CD4-positive, CD25-positive, alpha-beta regulatory T cell (primary cell): ENCODE measurements around the gene GPR68. TPM values are rescaled to one million over a fixed set of nuclear protein-coding genes. Genes with fewer than 3 reads are reported as not detected.

Source experiments
- ATAC-seq, 2 donors: fragments of 150-1000 bp; cut with Tn5 transposase; one replicate each; pipeline ENCODE4 v1.10.0; 2021; ENCODE audit warnings: low read depth in 2 of 2, moderate number of reproducible peaks in 2 of 2, moderate library complexity in 1 of 2
- DNase-seq, 3 donors: peaks; one replicate each; pipeline versions ENCODE4 v3.0.0 to v3.0.0-alpha.2; 2012 to 2022; ENCODE audit warnings: mixed read lengths in 1 of 3
- H3K27ac ChIP-seq: one replicate; pipeline ENCODE4 v1.7.0; 2013; ENCODE audit warnings: mild to moderate bottlenecking, low read length; ENCODE audit not compliant: insufficient read depth, poor library complexity, severe bottlenecking
- H3K27me3 ChIP-seq: one replicate; pipeline ENCODE4 v1.7.0; 2013; ENCODE audit warnings: low read length; ENCODE audit not compliant: control insufficient read depth, insufficient read depth
- H3K36me3 ChIP-seq: one replicate; pipeline ENCODE4 v1.7.0; 2013; ENCODE audit warnings: mild to moderate bottlenecking, low read length, moderate library complexity; ENCODE audit not compliant: control insufficient read depth, insufficient read depth
- H3K4me1 ChIP-seq: 2 replicates; pipeline ENCODE4 v1.7.0; 2013; ENCODE audit warnings: mild to moderate bottlenecking, low read length; ENCODE audit not compliant: insufficient read depth, control insufficient read depth, poor library complexity, severe bottlenecking
- H3K4me3 ChIP-seq: one replicate; pipeline ENCODE4 v1.7.0; 2013; ENCODE audit warnings: low read depth, mild to moderate bottlenecking, low read length, moderate library complexity
- H3K9me3 ChIP-seq, 2 experiments: 1 replicate in 1 of 2; 2 replicates in 1 of 2; pipeline ENCODE4 v1.7.0; 2013; ENCODE audit warnings: low read length in 2 of 2, mild to moderate bottlenecking in 1 of 2, moderate library complexity in 1 of 2; ENCODE audit not compliant: control insufficient read depth in 2 of 2
- H3K27ac Mint-ChIP-seq, 3 donors: one replicate each; pipeline ENCODE4 v1.8.0; 2020 to 2022; ENCODE audit warnings: mild to moderate bottlenecking in 3 of 3, mixed read lengths in 3 of 3, moderate library complexity in 2 of 3
- H3K27me3 Mint-ChIP-seq: one replicate; pipeline ENCODE4 v1.8.0; 2022; ENCODE audit warnings: mild to moderate bottlenecking, mixed read lengths
- H3K36me3 Mint-ChIP-seq: one replicate; pipeline ENCODE4 v1.8.0; 2020; ENCODE audit warnings: mixed read lengths
- H3K4me1 Mint-ChIP-seq, 4 donors: one replicate each; pipeline ENCODE4 v1.8.0; 2020 to 2022; ENCODE audit warnings: mixed read lengths in 4 of 4, mild to moderate bottlenecking in 1 of 4
- H3K4me3 Mint-ChIP-seq, 4 donors: one replicate each; pipeline ENCODE4 v1.8.0; 2020 to 2022; ENCODE audit warnings: mild to moderate bottlenecking in 4 of 4, mixed read lengths in 4 of 4, moderate library complexity in 3 of 4
- H3K9me3 Mint-ChIP-seq, 7 donors: one replicate each; pipeline ENCODE4 v1.8.0; 2020 to 2022; ENCODE audit warnings: mixed read lengths in 7 of 7, mild to moderate bottlenecking in 3 of 7, moderate library complexity in 2 of 7
- polyA plus RNA-seq, 4 donors: library from polyadenylated mRNA; unstranded; fragments of 300-500 nt; fragmentation: Illumina TruSeq; gene quantifications; one replicate each; pipeline ENCODE4 v1.2.3, GENCODE V29; 2021
- total RNA-seq: library from RNA; stranded (reverse); gene quantifications from one replicate; pipeline ENCODE4 v1.2.3, GENCODE V29; 2022

Gene GPR68
- total and polyA plus RNA-seq, 5 donors from 2014 or later = 8.5 to 19.1 (median 12.8) TPM

DNA sequence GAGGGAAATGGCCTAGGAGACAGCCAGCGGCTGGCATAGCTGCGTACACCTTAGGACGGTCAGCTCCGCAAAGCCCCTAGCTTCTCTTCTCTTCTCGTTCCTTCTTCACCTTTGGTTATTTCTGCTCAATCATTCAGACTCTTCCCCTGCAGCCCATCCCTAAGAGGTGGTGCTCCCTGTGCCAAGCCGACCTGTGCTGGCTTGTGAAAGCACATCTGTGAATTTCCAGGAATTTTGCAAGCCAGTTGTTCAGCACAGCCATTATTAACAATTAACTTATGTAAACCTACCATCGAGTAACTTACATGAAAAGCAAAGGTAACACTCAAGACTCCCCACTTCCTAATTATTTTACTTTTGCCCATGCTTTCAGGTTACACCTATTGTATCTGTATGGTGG, 20.9 kb upstream of the GPR68 start:
- Histone ChIP-seq H3K4me3 (no peak overlapping the region), H3K9me3 (no peaks in the 10 kb centered on the region), H3K27me3 (no peaks in the 10 kb centered on the region), H3K4me1 (peaks cover 23% of the 10 kb centered on the region), H3K27ac (no peak overlapping the region), H3K36me3 (peaks cover 9% of the 10 kb centered on the region)
- Mint-ChIP-seq H3K27ac (peak overlapping the region; percentile 2 to 73 (median 56)), H3K9me3 (no peaks in the 10 kb centered on the region), H3K36me3 (peaks cover 24% of the 10 kb centered on the region), H3K4me3 (peak overlapping the region; percentile 46 to 93 (median 81)), H3K4me1 (peaks cover 7 to 56% (median 30%) of the 10 kb centered on the region in 4 donors), H3K27me3 (peaks cover 5% of the 10 kb centered on the region)
- no peak for DNase-seq
- ATAC-seq = no peak

GRCh38 chr14:91264151-91265150, 19.9 kb upstream of the GPR68 start:
- H3K4me1 ChIP-seq = peaks cover 23% of the 10 kb centered on the region
- Mint-ChIP-seq H3K27ac (peak overlapping the region in 2 of 3 donors; percentile 88 to 90), H3K36me3 (peaks cover 16% of the 10 kb centered on the region), H3K27me3 (peaks cover 5% of the 10 kb centered on the region), H3K9me3 (no peaks in the 10 kb centered on the region), H3K4me1 (peaks cover 7 to 55% (median 31%) of the 10 kb centered on the region in 4 donors), H3K4me3 (peak overlapping the region; percentile 75 to 93 (median 81))
- ATAC-seq = peak; percentile 39 to 53
- H3K4me3 ChIP-seq = no peak overlapping the region
- H3K27ac ChIP-seq = no peak overlapping the region
- no peaks in the 10 kb centered on the region for H3K27me3 ChIP-seq
- H3K9me3 ChIP-seq = no peaks in the 10 kb centered on the region
- peak in 2 of 3 donors; percentile 9 to 26 for DNase-seq
- no peaks in the 10 kb centered on the region for H3K36me3 ChIP-seq

DNA sequence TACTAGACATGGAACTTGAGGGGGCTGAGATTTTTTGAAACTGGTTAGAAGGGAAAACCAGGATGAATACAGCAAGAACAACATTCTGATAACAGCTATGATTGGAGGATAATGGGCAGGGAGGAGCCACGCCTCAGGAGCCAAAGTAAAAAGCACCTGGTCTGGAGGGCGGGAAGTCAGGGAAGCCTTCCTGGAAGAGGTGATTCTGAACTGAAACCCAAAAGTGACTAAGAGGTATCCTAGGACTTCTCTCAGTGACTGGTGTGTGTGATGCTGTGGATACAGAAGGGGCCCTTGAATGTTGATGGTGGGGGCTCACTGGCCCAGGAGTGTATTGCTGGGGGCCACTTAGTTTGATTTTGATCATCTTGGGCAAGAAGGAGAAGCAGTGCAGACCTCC, 18.8 kb upstream of the GPR68 start:
- no peaks in the 10 kb centered on the region for H3K36me3 ChIP-seq
- no peak overlapping the region for H3K27ac ChIP-seq
- Mint-ChIP-seq H3K27me3 (peaks cover 5% of the 10 kb centered on the region), H3K36me3 (peaks cover 9% of the 10 kb centered on the region), H3K4me3 (peak overlapping the region; percentile 2 to 82 (median 68)), H3K27ac (peak overlapping the region; percentile 41 to 88 (median 59)), H3K9me3 (no peaks in the 10 kb centered on the region), H3K4me1 (peaks cover 4 to 54% (median 29%) of the 10 kb centered on the region in 4 donors)
- ATAC-seq = no peak
- H3K9me3 ChIP-seq = no peaks in the 10 kb centered on the region
- DNase-seq = no peak
- peaks cover 23% of the 10 kb centered on the region for H3K4me1 ChIP-seq
- H3K4me3 ChIP-seq = no peak overlapping the region
- no peaks in the 10 kb centered on the region for H3K27me3 ChIP-seq

DNA sequence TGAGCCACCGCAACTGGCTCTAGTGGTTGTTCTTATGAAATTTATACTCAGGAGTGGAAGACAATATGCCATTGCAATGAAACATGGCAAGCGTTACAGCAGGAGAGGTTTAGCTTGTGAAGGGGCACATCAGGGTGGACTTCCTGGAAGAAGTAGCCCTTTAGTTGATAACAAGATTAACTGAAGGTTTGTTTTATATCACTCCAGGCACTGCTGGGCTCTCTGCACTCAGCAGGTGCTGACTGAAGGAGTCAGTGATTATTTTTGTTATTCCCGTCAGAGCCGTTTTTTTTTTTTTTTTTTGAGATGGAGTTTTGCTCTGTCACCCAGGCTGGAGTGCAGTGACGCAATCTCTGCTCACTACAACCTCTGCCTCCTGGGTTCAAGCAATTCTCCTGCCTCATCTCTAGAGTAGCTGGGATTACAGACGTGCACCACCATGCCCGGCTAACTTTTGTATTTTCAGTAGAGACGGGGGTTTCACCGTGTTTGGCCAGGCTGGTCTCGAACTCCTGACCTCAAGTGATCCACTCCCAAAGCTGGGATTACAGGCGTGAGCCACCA, 17.6 kb upstream of the GPR68 start:
- Histone ChIP-seq H3K27ac (no peak overlapping the region), H3K4me1 (peaks cover 32% of the 10 kb centered on the region), H3K4me3 (no peak overlapping the region), H3K27me3 (no peaks in the 10 kb centered on the region), H3K9me3 (no peaks in the 10 kb centered on the region), H3K36me3 (no peaks in the 10 kb centered on the region)
- ATAC-seq = no peak
- DNase-seq = no peak
- Mint-ChIP-seq H3K4me1 (peaks cover 6 to 58% (median 35%) of the 10 kb centered on the region in 4 donors), H3K4me3 (peak overlapping the region in 2 of 4 donors; percentile 32 to 75), H3K9me3 (no peaks in the 10 kb centered on the region), H3K27me3 (peaks cover 5% of the 10 kb centered on the region), H3K36me3 (peaks cover 3% of the 10 kb centered on the region), H3K27ac (peak overlapping the region in 2 of 3 donors; percentile 12 to 72)

GRCh38 chr14:91261115-91261514, 16.6 kb upstream of the GPR68 start:
- Mint-ChIP-seq H3K4me3 (peak overlapping the region in 3 of 4 donors; percentile 43 to 62 (median 48)), H3K27me3 (peaks cover 5% of the 10 kb centered on the region), H3K4me1 (peaks cover 6 to 62% (median 37%) of the 10 kb centered on the region in 4 donors), H3K36me3 (peaks cover 3% of the 10 kb centered on the region), H3K27ac (peak overlapping the region in 2 of 3 donors; percentile 12 to 72), H3K9me3 (no peaks in the 10 kb centered on the region)
- DNase-seq (no peak), ATAC-seq (no peak)
- Histone ChIP-seq H3K4me1 (peaks cover 32% of the 10 kb centered on the region), H3K27ac (no peak overlapping the region), H3K9me3 (no peaks in the 10 kb centered on the region), H3K4me3 (no peak overlapping the region), H3K36me3 (no peaks in the 10 kb centered on the region), H3K27me3 (no peaks in the 10 kb centered on the region)

- peak overlapping the region in 3 of 4 donors; percentile 42 to 70 (median 54) for H3K4me3 Mint-ChIP-seq
- peaks cover 5% of the 10 kb centered on the region for H3K27me3 Mint-ChIP-seq
- Histone ChIP-seq H3K36me3 (no peaks in the 10 kb centered on the region), H3K27me3 (no peaks in the 10 kb centered on the region), H3K27ac (no peak overlapping the region), H3K9me3 (no peaks in the 10 kb centered on the region), H3K4me1 (peaks cover 35% of the 10 kb centered on the region), H3K4me3 (no peak overlapping the region)
- no peaks in the 10 kb centered on the region for H3K9me3 Mint-ChIP-seq
- peak overlapping the region in 1 of 3 donors; percentile 23 for H3K27ac Mint-ChIP-seq
- DNase-seq (no peak), ATAC-seq (no peak)
- H3K4me1 Mint-ChIP-seq = peaks cover 15 to 66% (median 46%) of the 10 kb centered on the region in 4 donors
- H3K36me3 Mint-ChIP-seq = peaks cover 3% of the 10 kb centered on the region
Measured at GRCh38 chr14:91258876-91259275, 14.4 kb upstream of the GPR68 start.

DNA sequence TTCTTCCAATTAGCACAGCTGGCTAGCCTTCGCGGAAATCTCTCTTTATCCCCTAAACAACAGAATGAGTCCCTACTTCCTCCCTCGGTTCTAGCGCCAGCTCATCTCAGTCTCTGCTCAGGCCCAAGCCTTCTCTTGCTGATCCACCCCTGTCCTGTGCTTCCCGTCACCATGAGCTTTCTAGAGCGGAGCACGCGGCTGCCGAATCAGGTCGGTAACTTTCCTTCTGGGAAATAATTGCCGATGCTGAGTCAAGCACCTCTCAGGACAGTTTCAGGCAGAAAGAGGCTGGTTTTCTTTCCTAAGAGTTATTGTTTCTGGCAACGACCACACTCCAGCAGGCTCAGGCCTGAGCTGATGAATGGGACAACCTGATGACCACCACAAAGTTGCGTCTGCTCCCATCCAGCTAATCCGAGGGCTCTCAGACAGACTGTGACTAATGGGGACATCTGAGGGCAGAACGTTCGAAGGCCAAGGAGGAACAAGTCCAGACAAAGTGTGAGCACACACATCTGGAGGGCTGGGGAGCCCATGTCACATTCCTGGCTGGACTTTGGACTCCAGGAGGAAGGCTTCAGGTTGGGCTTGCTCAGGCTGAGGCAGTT, 13.6 kb upstream of the GPR68 start:
- H3K27ac Mint-ChIP-seq = peak overlapping the region; percentile 6 to 50 (median 23)
- no peak for DNase-seq
- H3K4me1 ChIP-seq = peaks cover 36% of the 10 kb centered on the region
- H3K9me3 ChIP-seq = no peaks in the 10 kb centered on the region
- peaks cover 15 to 61% (median 42%) of the 10 kb centered on the region in 4 donors for H3K4me1 Mint-ChIP-seq
- no peak overlapping the region for H3K4me3 ChIP-seq
- no peaks in the 10 kb centered on the region for H3K36me3 ChIP-seq
- no peaks in the 10 kb centered on the region for H3K27me3 ChIP-seq
- H3K27me3 Mint-ChIP-seq = peaks cover 2% of the 10 kb centered on the region
- H3K9me3 Mint-ChIP-seq = no peaks in the 10 kb centered on the region
- peaks cover 3% of the 10 kb centered on the region for H3K36me3 Mint-ChIP-seq
- no peak overlapping the region for H3K27ac ChIP-seq
- peak overlapping the region in 2 of 4 donors; percentile 44 to 82 for H3K4me3 Mint-ChIP-seq
- no peak for ATAC-seq
